AG04450 (cell line): ENCODE measurements around the gene CACNB4. TPM values are rescaled to one million over a fixed set of nuclear protein-coding genes. Genes with fewer than 3 reads are reported as not detected.

Experiments
- CTCF ChIA-PET: fragments of 300-600, 350-600 bp; formaldehyde crosslinking; extraction: SDS; loops from one replicate; lab custom pipeline; 2022; ENCODE audit warnings: antibody characterized with exemption, inconsistent platforms; lab: Charles Lee
- POLR2A ChIA-PET: fragments of 350-600 bp; formaldehyde crosslinking; extraction: SDS; loops from one replicate; lab custom pipeline; 2021; ENCODE audit warnings: antibody characterized with exemption, inconsistent platforms; lab: Yijun Ruan, JAX
- DNase-seq: peaks from one replicate; pipeline ENCODE4 v3.0.0-alpha.2; 2011; ENCODE audit warnings: low read depth, low spot score
- H3K27ac ChIP-seq: one replicate; pipeline ENCODE4 v1.5.1; 2012; ENCODE audit warnings: low read depth, low read length, control low read depth
- H3K27me3 ChIP-seq: one replicate; pipeline ENCODE4 v1.6.0; 2012; ENCODE audit warnings: low read length; ENCODE audit not compliant: control insufficient read depth, insufficient read depth
- H3K4me3 ChIP-seq: 2 replicates; pipeline ENCODE4 v1.5.1; 2011; ENCODE audit warnings: mild to moderate bottlenecking, low read depth, low read length, control low read depth
- H3K9me3 ChIP-seq: 2 replicates; pipeline ENCODE4 v1.5.1; 2012; ENCODE audit warnings: low read length; ENCODE audit not compliant: control insufficient read depth, insufficient read depth
- polyA plus RNA-seq: library from polyadenylated mRNA; depleted of rRNA; stranded (reverse); fragments of >200 nt; gene quantifications from 2 replicates; pipeline ENCODE4 v1.2.3, GENCODE V29; 2011
- TF ChIP-seq, protein P1 (sequence below): IDR thresholded peaks from 2 replicates; pipeline ENCODE4 v1.5.1; 2011; ENCODE audit warnings: low read depth, low read length, control low read depth, inconsistent platforms

CACNB4 gene
- polyA plus RNA-seq, 1 experiment = 0.22 TPM

DNA sequence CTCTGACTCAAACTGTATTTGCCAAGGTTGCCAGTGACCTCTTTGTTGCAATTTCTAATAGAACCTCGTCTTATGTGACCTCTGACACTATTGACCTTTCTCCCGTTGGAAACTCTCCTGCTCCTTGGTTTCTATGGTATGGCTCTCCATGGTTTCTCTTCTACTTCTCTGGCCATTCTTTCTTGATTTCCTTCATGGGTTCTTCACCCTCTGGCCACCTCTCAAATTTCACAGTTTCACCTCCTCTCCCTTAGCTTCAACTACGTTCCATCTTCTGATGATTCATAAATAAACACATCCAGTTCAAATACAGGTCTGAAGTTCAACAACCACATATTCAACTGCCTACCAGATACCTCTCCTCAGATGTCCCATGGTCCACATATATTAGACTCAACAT is 109.5 kb downstream of the CACNB4 start:
- no peak overlapping the region for H3K4me3 ChIP-seq
- CTCF ChIA-PET = interaction anchor here (0.9 kb wide), 1 partner anchor 36 kb away, joined by 3 read pairs; no protein-coding TSS in a partner anchor
- H3K27me3 ChIP-seq = peaks cover 4% of the 10 kb centered on the region
- TF ChIP-seq, protein P1, sequence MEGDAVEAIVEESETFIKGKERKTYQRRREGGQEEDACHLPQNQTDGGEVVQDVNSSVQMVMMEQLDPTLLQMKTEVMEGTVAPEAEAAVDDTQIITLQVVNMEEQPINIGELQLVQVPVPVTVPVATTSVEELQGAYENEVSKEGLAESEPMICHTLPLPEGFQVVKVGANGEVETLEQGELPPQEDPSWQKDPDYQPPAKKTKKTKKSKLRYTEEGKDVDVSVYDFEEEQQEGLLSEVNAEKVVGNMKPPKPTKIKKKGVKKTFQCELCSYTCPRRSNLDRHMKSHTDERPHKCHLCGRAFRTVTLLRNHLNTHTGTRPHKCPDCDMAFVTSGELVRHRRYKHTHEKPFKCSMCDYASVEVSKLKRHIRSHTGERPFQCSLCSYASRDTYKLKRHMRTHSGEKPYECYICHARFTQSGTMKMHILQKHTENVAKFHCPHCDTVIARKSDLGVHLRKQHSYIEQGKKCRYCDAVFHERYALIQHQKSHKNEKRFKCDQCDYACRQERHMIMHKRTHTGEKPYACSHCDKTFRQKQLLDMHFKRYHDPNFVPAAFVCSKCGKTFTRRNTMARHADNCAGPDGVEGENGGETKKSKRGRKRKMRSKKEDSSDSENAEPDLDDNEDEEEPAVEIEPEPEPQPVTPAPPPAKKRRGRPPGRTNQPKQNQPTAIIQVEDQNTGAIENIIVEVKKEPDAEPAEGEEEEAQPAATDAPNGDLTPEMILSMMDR = no peak
- no peaks in the 10 kb centered on the region for H3K9me3 ChIP-seq
- DNase-seq = no peak
- no peak overlapping the region for H3K27ac ChIP-seq
- POLR2A ChIA-PET = no interaction called here

DNA sequence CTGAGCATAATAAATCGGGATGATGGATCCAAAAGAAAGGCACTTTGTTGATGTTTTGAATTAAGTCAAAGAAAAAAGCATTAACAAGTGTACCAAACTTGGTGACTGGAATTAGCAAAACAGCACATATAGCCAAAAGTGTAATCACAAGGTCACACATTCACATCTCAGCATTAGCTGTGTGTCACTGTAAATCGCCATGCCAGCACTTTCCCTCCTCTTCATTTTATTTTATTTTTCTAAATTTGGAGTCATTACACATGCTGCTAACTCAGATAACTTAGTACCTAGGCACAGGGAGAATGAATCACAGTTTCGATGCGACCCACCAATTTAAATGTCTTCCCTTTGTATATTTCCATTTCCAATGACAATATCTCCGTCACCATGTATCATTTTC is 111.4 kb downstream of the CACNB4 start:
- Histone ChIP-seq H3K9me3 (no peaks in the 10 kb centered on the region), H3K27ac (no peak overlapping the region), H3K4me3 (no peak overlapping the region), H3K27me3 (peaks cover 4% of the 10 kb centered on the region)
- POLR2A ChIA-PET = no interaction called here
- TF ChIP-seq, protein P1 = no peak
- DNase-seq = no peak
- CTCF ChIA-PET = interaction anchor here (0.8 kb wide), 1 partner anchor 38 kb away, joined by 3 read pairs; no protein-coding TSS in a partner anchor

DNA sequence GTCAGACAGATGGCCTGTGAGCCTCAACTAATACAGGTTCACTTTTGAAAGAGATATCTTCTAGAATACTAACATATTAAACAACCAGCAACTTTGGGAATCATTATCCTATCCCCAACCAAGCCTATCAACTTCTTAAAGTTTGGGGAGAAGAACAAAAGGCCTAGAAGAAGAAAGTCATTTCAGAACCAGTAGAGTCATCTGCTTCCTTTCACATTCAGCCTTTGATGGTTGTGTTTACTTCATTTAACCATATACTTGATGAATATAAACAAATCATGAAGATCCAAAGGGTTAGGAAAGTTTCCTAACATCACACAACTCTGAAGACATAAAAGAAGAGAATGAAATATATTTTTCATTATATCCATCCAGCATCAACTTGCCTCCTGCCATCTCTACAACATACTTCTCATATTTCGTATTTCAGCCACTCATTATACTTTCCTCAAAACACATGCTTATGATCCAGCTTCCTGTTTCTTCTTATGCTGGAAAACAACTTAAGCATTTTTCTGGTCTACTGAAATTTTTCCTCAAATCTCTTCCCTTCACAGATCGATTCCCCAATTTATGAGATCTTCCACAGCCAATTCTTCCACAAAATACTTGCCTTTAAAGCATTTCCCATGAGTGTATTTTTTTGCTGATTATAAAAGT is 114.3 kb downstream of the CACNB4 start:
- H3K27me3 ChIP-seq = no peaks in the 10 kb centered on the region
- TF ChIP-seq, protein P1 = no peak
- no peak for DNase-seq
- ChIA-PET CTCF (no interaction called here), POLR2A (no interaction called here)
- no peak overlapping the region for H3K27ac ChIP-seq
- H3K9me3 ChIP-seq = no peaks in the 10 kb centered on the region
- no peak overlapping the region for H3K4me3 ChIP-seq

DNA sequence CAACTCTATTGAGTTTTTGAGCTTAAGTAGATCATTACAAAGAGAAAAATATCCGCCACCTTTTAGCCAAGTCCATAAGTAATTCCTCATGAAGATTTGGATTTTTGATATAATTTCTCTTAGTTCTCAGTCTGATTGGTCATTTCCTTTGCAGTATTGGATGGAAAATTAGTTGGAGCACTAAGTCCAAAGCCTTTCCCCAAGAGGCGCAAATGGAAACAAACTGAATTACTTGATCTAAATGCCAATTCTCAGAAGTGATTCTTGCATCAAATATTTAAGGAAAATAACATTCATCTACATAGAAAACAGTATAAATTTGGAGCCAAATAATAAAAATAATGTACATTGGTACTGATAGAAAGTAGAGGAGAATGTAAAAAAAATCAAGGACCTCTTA is 115.6 kb downstream of the CACNB4 start:
- no peak for DNase-seq
- peaks cover 2% of the 10 kb centered on the region for H3K27me3 ChIP-seq
- H3K4me3 ChIP-seq = no peak overlapping the region
- H3K9me3 ChIP-seq = no peaks in the 10 kb centered on the region; the same call in 1 of the 2 replicates
- ChIA-PET POLR2A (no interaction called here), CTCF (interaction anchor here (0.7 to 1.4 kb wide), 2 partner anchors 43 to 312 kb away, joined by 3 to 5 read pairs; no protein-coding TSS in a partner anchor)
- H3K27ac ChIP-seq = no peak overlapping the region
- TF ChIP-seq, protein P1 = no peak

DNA sequence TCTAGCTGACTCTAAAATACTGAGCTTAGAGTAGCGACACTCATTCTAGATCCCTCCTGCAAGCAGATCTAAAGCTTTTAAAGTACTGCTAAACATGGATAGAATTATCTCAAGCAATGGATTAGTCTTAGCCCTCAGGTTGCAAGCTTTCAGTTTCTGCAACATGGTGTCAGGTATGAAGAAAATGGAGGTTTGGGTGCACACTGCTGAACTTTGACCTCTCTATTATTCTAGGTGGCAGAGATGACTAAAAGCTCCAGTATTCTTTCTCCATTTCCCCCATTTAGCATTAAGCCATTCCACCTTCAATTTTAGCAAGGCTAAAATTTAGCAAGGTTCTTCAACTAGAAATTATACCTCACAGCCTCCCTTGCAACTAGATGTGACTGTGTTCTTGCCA is 117.0 kb downstream of the CACNB4 start:
- no peaks in the 10 kb centered on the region; the same call in 1 of the 2 replicates for H3K9me3 ChIP-seq
- no peak overlapping the region for H3K27ac ChIP-seq
- no peak overlapping the region for H3K4me3 ChIP-seq
- ChIA-PET CTCF (interaction anchor here (0.5 to 0.6 kb wide), 3 partner anchors 23 to 157 kb away, joined by 3 to 6 read pairs (median 3); no protein-coding TSS in a partner anchor), POLR2A (no interaction called here)
- DNase-seq = no peak
- H3K27me3 ChIP-seq = peaks cover 2% of the 10 kb centered on the region
- TF ChIP-seq, protein P1 = no peak
